IMR-90 (cell line): ENCODE data around the gene COPZ2. TPM values are rescaled to one million over a fixed set of nuclear protein-coding genes. Genes with fewer than 3 reads are reported as not detected.

Experiments used
- ATAC-seq: fragments of 200-7000 bp; cut with Tn5 transposase; 2 replicates; pipeline ENCODE4 v1.9.1; 2020; ENCODE audit warnings: low read depth, mild to moderate bottlenecking, moderate library complexity
- BruUV-seq: library from RNA; stranded (reverse); fragments of 400-500 nt; replicated peaks from 2 replicates; lab custom pipeline; 2021; lab: Mats Ljungman, UMichigan
- CTCF ChIA-PET: fragments of 300-600 bp; formaldehyde crosslinking; extraction: SDS; loops from one replicate; lab custom pipeline; 2021; ENCODE audit warnings: antibody characterized with exemption; lab: Yijun Ruan, JAX
- POLR2A ChIA-PET: fragments of 300-600 bp; sonication (Branson Sonifier 250); formaldehyde crosslinking; loops from one replicate; lab custom pipeline; 2022; ENCODE audit warnings: antibody characterized with exemption; ENCODE audit not compliant: unreplicated experiment; lab: Charles Lee
- DNase-seq: peaks from one replicate; pipeline ENCODE4 v3.0.0; 2013
- H2AFZ ChIP-seq: replicated peaks from 2 replicates; pipeline ENCODE3; 2013; ENCODE audit warnings: low read length, mild to moderate bottlenecking; ENCODE audit not compliant: poor library complexity
- H2AK5ac ChIP-seq: 2 replicates; pipeline ENCODE4 v1.6.1; 2013; ENCODE audit warnings: low read depth, low read length, inconsistent platforms
- H2AK9ac ChIP-seq: replicated peaks from 2 replicates; pipeline ENCODE3; 2013; ENCODE audit warnings: mild to moderate bottlenecking, low read depth, low read length, moderate library complexity; ENCODE audit not compliant: poor library complexity
- H2BK120ac ChIP-seq: 2 replicates; pipeline ENCODE4 v1.6.1; 2013; ENCODE audit warnings: low read depth, low read length, inconsistent platforms
- H2BK15ac ChIP-seq: 3 replicates; pipeline ENCODE4 v1.6.1; 2013; ENCODE audit warnings: low read depth, low read length, inconsistent platforms
- H2BK20ac ChIP-seq: 2 replicates; pipeline ENCODE4 v1.6.1; 2013; ENCODE audit warnings: low read depth, mild to moderate bottlenecking, inconsistent platforms, low read length, moderate library complexity
- H2BK5ac ChIP-seq: 2 replicates; pipeline ENCODE4 v1.6.1; 2013; ENCODE audit warnings: mild to moderate bottlenecking, low read depth, low read length, inconsistent platforms; ENCODE audit not compliant: poor library complexity, severe bottlenecking
- H3K14ac ChIP-seq: replicated peaks from 2 replicates; pipeline ENCODE4 v1.6.1; 2013; ENCODE audit warnings: low read depth, low read length, inconsistent platforms
- H3K18ac ChIP-seq: 2 replicates; pipeline ENCODE4 v1.6.1; 2013; ENCODE audit warnings: low read depth, low read length, control low read depth
- H3K23ac ChIP-seq: 2 replicates; pipeline ENCODE4 v1.6.1; 2013; ENCODE audit warnings: low read depth, low read length, inconsistent platforms
- H3K27ac ChIP-seq: 2 replicates; pipeline ENCODE4 v1.5.1; 2013; ENCODE audit warnings: mild to moderate bottlenecking, control low read depth, low read length; ENCODE audit not compliant: insufficient read depth
- H3K27me3 ChIP-seq: 2 replicates; pipeline ENCODE4 v1.6.1; 2013; ENCODE audit warnings: low read length; ENCODE audit not compliant: control insufficient read depth, insufficient read depth
- H3K36me3 ChIP-seq: 2 replicates; pipeline ENCODE4 v1.6.1; 2013; ENCODE audit warnings: low read length, mixed read lengths; ENCODE audit not compliant: control insufficient read depth, insufficient read depth
- H3K4ac ChIP-seq: 2 replicates; pipeline ENCODE4 v1.6.1; 2013; ENCODE audit warnings: low read depth, low read length, inconsistent platforms
- H3K4me1 ChIP-seq: 2 replicates; pipeline ENCODE4 v1.6.1; 2013; ENCODE audit warnings: low read length, mixed read lengths; ENCODE audit not compliant: control insufficient read depth, insufficient read depth
- H3K4me2 ChIP-seq: 2 replicates; pipeline ENCODE4 v1.6.1; 2013; ENCODE audit warnings: low read depth, mild to moderate bottlenecking, control low read depth, low read length, moderate library complexity
- H3K4me3 ChIP-seq: 2 replicates; pipeline ENCODE4 v1.5.1; 2013; ENCODE audit warnings: low read depth, mild to moderate bottlenecking, control low read depth, low read length, moderate library complexity; ENCODE audit not compliant: insufficient read depth
- H3K56ac ChIP-seq: 2 replicates; pipeline ENCODE4 v1.6.1; 2013; ENCODE audit warnings: low read length, inconsistent platforms; ENCODE audit not compliant: insufficient read depth; ENCODE audit errors: extremely low read depth
- H3K79me1 ChIP-seq, 2 experiments: 2 replicates each; pipeline ENCODE4 v1.6.1; 2013; ENCODE audit warnings: low read length in 2 of 2, inconsistent platforms in 1 of 2, low read depth in 1 of 2
- H3K9ac ChIP-seq: 2 replicates; pipeline ENCODE4 v1.6.1; 2013; ENCODE audit warnings: low read depth, low read length, control low read depth
- H3K9me1 ChIP-seq: 2 replicates; pipeline ENCODE4 v1.6.1; 2013; ENCODE audit warnings: low read length, inconsistent platforms; ENCODE audit not compliant: insufficient read depth
- H3K9me3 ChIP-seq: 2 replicates; pipeline ENCODE4 v1.6.1; 2013; ENCODE audit warnings: low read length; ENCODE audit not compliant: control insufficient read depth, insufficient read depth
- H4K20me1 ChIP-seq: 2 replicates; pipeline ENCODE4 v1.6.1; 2013; ENCODE audit warnings: low read length, inconsistent platforms; ENCODE audit not compliant: insufficient read depth
- H4K5ac ChIP-seq: 2 replicates; pipeline ENCODE4 v1.6.1; 2013; ENCODE audit warnings: mild to moderate bottlenecking, low read depth, low read length, control low read depth
- H4K8ac ChIP-seq, 2 experiments: 2 replicates each; pipeline ENCODE4 v1.6.1; 2013; ENCODE audit warnings: low read depth in 2 of 2, low read length in 2 of 2, control low read depth in 1 of 2, inconsistent platforms in 1 of 2
- H4K91ac ChIP-seq: 2 replicates; pipeline ENCODE4 v1.6.1; 2013; ENCODE audit warnings: low read depth, low read length, inconsistent platforms; ENCODE audit not compliant: insufficient read depth
- CTCF ChIP-seq: conservative IDR thresholded peaks from 2 replicates; pipeline ENCODE4 v1.5.1; 2012; ENCODE audit warnings: mild to moderate bottlenecking, low read depth, low read length, improper control_type of control experiment
- MAFK ChIP-seq: IDR thresholded peaks from 2 replicates; pipeline ENCODE4 v1.6.1; 2012; ENCODE audit warnings: low read depth, low read length, improper control_type of control experiment
- POLR2A ChIP-seq: IDR thresholded peaks from 2 replicates; pipeline ENCODE4 v1.6.1; 2012; ENCODE audit warnings: mild to moderate bottlenecking, low read depth, low read length
- RAD21 ChIP-seq: IDR thresholded peaks from 2 replicates; pipeline ENCODE4 v1.6.1; 2012; ENCODE audit warnings: low read length, improper control_type of control experiment
- SMC3 ChIP-seq: fragments of 150-350 bp; IDR thresholded peaks from 2 replicates; pipeline ENCODE4 v1.6.1; 2016; ENCODE audit warnings: low read depth, mild to moderate bottlenecking, antibody characterized with exemption, low read length, moderate library complexity
- WGBS, 2 experiments: methylation state at CpG; one replicate each; pipeline versions ENCODE4 v1.1.5 to v1.1.7; 2013; ENCODE audit warnings: missing lambda C conversion rate in 2 of 2; ENCODE audit not compliant: insufficient read length in 1 of 2; ENCODE audit errors: extremely low coverage in 2 of 2; 5-methylcytosine and 5-hydroxymethylcytosine counted together
- dilution Hi-C: fragments of 300-500 bp; cut with HindIII; formaldehyde crosslinking; loops from one replicate; pipeline ENCODE4 v1.14.3; 2018; ENCODE audit warnings: low sequenced_read_pairs; ENCODE audit not compliant: unreplicated experiment
- in situ Hi-C: fragments of 300-500 bp; cut with MboI; formaldehyde crosslinking; loops from 3 replicates; pipeline ENCODE4 v1.14.3; 2019; ENCODE audit warnings: low sequenced_read_pairs, inconsistent platforms, mixed read lengths
- intact Hi-C: fragments of 100-400 bp; cut with micrococcal nuclease; formaldehyde crosslinking; loops from 2 replicates; pipeline ENCODE4 v1.10.0; 2022
- polyA plus RNA-seq, 3 experiments: library from polyadenylated mRNA; depleted of rRNA; stranded (reverse); fragments of >200 nt; gene quantifications; 2 replicates each; pipeline ENCODE4 v1.2.3, GENCODE V29; 2012; ENCODE audit warnings: low replicate concordance in 1 of 3
- total RNA-seq: library from RNA; depleted of rRNA; stranded (reverse); fragments of >200 nt; gene quantifications from 2 replicates; pipeline ENCODE4 v1.2.3, GENCODE V29; 2012

The COPZ2 gene
- total and polyA plus RNA-seq, 2 of the 4 experiments (the other 2 are of a cell fraction): 41.0 to 86.1 TPM

GRCh38 chr17:48074322-48075081, 36.9 kb upstream of the COPZ2 start:
- Histone ChIP-seq H2BK15ac (no peak overlapping the region), H3K4me1 (peaks cover 2% of the 10 kb centered on the region), H4K20me1 (peaks cover 4% of the 10 kb centered on the region; the same call in 1 of the 2 replicates), H2AK9ac (no peak overlapping the region), H3K9me3 (no peaks in the 10 kb centered on the region), H2AK5ac (no peak overlapping the region), H2AFZ (no peak overlapping the region), H3K27me3 (no peaks in the 10 kb centered on the region), H2BK5ac (no peak overlapping the region), H3K36me3 (peaks cover 36% of the 10 kb centered on the region), H3K4ac (no peak overlapping the region), H3K79me1 (peaks cover 30 to 39% of the 10 kb centered on the region in 2 experiments), H2BK120ac (no peak overlapping the region), H3K9me1 (no peaks in the 10 kb centered on the region), H4K8ac (no peak overlapping the region), H4K91ac (no peak overlapping the region), H2BK20ac (no peak overlapping the region), H3K4me3 (no peak overlapping the region), H3K9ac (no peak overlapping the region), H3K27ac (no peak overlapping the region), H3K18ac (no peak overlapping the region), H4K5ac (no peak overlapping the region), H3K14ac (no peak overlapping the region), H3K23ac (no peak overlapping the region), H3K4me2 (no peak overlapping the region), H3K56ac (no peak overlapping the region)
- in situ Hi-C loops (no loop called here), intact Hi-C loops (loop anchor here (1.0 to 2.0 kb wide), 3 partner anchors 37 to 56 kb away; partner anchors contain the start of gene COPZ2), dilution Hi-C loops (no loop called here)
- no peak for TF ChIP-seq POLR2A
- TF ChIP-seq MAFK: 0 out of 2 replicates have a peak, but pooled peaks have one; percentile 36
- TF ChIP-seq SMC3: peak; percentile 97
- peak; percentile 93 for TF ChIP-seq CTCF
- TF ChIP-seq RAD21: peak; percentile 91
- ATAC-seq (peak; percentile 95), DNase-seq (peak; percentile 82)
- CTCF ChIA-PET: interaction anchor here (1.4 to 1.6 kb wide), 2 partner anchors 47 to 49 kb away, joined by 6 to 9 read pairs; no protein-coding TSS in a partner anchor
- POLR2A ChIA-PET: interaction anchor here (0.7 kb wide), 1 partner anchor 47 kb away, joined by 7 read pairs; no protein-coding TSS in a partner anchor
- 60% methylated on average over 2 of the region's 7 CpGs; no CpG with 5 or more reads in 1 of the 2 experiments for whole genome bisulfite sequencing, 2 experiments
- no TSS peak for BruUV-seq
